HG03378 (cell line): ENCODE measurements around the gene TMSB4X.
"Not testable (repeated sequence)": the region's sequence is repeated elsewhere in the genome, so short reads cannot be mapped to it uniquely, and the experiment has no call there.

ENCODE experiments used
- ATAC-seq: cut with Tn5 transposase; IDR thresholded peaks from one replicate; pipeline ENCODE4 v1.9.1; 2021; ENCODE audit warnings: mild to moderate bottlenecking, moderate library complexity; ENCODE audit not compliant: unreplicated experiment

TMSB4X gene

GRCh38 chrX:12954981-12955380 is 19.9 kb upstream of the TMSB4X start:
- no peak for ATAC-seq

GRCh38 chrX:12955882-12956703 is 18.8 kb upstream of the TMSB4X start:
- ATAC-seq = peak; percentile 42

DNA sequence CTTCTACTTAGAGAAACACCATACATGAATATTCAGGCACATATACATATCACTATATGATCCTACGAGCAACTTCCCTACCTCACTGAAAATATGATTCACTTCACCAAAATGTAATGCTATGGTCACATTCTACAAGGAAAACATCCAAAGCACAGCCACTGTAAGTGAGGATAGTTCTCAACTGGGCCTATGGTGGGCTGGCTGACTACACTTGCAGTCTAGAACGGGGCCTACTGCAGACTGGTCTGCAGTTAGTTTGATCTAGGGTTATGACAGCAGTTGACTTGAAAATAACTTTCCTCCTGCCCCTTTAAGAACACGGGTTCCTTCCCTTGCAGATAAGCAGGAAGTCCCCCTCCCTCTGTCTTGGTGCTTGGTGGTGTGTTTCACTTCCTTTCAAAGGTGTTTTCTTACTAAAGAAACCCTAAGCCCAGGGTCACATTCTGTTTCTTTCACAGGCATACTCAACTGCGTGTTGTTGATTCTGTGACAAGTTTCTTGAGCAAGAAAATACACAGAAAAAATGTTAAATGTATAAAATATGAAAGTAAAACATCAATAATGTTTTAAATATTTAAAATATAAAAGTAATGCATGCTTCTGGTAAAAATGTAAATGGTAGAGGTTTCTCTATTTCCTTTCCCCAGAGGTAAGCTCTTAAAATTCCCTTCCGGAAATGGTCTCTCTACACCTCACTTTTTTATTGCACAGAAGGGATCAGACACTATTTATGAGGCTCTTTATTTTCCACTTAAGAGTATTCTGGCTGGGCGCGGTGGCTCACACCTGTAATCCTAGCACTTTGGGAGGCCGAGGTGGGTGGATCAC is 18.0 kb upstream of the TMSB4X start:
- peak; percentile 81 for ATAC-seq

DNA sequence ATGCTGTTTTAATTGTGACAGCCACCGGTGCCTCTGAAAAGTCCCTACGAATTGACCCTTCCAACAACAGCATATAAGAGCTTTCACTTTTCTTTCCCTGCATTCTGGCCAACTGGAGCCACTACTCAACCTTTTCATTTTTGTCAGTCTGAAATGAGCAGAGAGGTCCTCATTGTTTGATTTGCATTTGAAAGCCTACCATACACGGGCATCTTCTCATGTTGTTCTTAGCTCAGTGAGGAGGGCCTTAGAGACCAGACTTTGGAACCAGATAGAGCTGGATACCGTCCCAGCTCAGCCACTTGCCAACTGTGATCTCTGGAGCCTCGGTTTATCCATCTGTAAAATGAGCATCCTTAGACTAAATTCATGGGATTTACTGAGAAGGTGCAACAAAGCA is 16.9 kb upstream of the TMSB4X start:
- ATAC-seq = no peak

GRCh38 chrX:12958461-12958860 is 16.4 kb upstream of the TMSB4X start:
- no peak for ATAC-seq

DNA sequence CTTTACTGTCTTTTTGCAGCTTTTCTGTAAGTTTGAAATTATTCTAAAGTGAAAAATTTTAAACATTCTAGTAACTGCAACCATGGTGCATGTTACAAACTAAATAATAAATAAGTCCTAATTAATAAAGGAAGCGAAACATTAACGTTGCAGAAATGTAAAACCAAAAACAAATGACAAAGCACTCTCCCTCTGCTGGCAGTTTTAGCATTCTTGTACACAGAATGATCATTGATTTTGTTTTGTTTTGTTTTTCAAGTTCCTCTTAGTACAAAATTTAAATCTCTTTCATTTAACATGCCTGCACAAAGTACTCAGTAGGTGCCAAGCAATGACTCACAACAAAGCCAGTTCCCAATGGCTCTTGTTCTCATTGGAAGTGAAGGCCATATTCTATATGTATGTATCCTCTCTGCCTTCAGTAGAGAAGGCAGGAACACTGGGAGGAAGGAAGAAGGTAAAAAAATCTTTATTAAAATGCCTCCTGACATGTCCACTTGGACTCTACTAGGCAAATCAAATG is 13.7 kb upstream of the TMSB4X start:
- ATAC-seq = no peak

DNA sequence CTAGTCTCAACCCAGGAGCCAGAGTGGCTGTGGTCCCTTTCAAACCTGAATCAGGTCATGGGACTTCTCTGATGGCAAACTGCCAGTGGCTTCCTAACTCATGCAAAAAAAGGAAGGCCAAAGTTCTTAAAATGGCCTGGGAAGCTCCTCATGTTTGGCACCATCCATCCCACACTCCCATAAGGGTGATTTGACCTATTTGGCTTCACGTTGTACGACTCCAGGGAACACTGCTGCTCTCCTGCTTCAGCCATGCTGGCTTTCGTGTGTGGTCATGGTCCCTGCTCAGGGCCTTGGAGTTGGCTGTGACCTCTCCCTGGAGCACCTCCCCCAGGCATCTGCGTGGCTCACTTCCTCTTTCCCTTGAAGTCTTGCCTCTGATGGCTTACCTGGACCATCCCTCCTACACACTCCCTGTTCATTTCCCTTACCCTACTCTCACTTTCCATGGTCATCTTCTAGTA is 12.8 kb upstream of the TMSB4X start:
- peak; percentile 42 for ATAC-seq

DNA sequence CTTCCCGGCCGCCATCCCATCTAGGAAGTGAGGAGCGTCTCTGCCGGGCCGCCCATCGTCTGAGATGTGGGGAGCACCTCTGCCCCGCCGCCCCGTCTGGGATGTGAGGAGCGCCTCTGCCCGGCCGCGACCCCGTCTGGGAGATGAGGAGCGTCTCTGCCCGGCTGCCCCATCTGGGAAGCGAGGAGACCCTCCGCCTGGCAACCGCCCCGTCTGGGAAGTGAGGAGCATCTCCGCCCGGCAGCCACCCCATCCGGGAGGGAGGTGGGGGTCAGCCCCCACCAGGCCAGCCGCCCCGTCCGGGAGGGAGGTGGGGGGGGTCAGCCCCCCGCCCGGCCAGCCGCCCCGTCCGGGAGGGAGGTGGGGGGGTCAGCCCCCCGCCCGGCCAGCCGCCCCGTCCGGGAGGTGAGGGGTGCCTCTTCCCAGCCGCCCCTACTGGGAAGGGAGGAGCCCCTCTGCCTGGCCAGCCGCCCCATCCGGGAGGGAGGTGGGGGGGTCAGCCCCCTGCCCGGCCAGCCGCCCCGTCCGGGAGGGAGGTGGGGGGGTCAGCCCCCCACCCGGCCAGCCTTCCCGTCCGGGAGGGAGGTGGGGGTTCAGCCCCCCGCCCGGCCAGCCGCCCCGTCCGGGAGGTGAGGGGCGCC is 11.6 kb upstream of the TMSB4X start:
- not testable (repeated sequence) for ATAC-seq

GRCh38 chrX:12965131-12965940 is 9.6 kb upstream of the TMSB4X start:
- ATAC-seq = no peak

DNA sequence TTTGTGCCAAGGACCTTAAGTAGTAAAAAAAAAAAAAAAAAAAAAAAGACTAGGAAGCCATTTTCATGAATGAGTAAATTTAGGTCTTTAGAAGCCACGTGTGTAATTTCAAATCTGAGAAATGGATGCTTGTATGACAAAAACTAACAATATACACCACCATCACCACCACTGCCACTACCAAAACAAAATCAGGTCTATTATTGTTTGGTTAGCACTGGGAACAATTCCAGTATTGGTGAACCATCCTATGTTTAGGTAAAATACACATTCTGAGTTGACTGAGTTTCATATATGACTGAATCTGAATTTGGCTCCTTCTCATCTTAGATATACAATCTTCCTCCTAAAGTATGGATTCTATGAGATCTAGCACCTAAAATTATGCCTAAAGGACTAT is 8.8 kb upstream of the TMSB4X start:
- no peak for ATAC-seq

GRCh38 chrX:12967711-12968465 is 7.0 kb upstream of the TMSB4X start:
- no peak for ATAC-seq

DNA sequence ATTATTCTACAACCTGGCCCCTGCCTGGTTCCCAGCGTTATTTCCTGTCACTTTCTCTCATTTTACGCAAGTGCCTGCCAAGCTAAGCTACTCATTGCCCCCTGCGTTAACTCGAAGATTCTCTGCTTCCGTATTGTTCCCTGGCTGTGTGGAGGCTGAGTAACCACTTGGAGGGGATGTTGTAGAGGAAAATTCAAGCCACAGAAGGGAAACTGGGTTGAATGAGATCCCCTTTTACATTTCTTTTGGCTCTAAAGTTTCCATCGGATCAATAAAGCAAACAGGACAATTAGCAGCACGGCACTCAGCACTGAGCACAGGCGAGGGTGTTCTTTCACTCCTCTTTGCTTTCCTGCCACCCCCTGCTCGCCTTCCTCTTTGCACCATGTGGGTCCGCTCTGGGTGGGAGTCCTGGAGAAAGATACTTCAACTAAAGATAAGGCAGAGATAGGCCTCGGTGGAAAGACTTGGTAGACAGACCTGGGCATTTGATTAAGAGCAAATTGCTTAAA is 4.2 kb upstream of the TMSB4X start:
- ATAC-seq = no peak

- ATAC-seq = no peak
Measured at GRCh38 chrX:12971282-12972003, 3.5 kb upstream of the TMSB4X start.

DNA sequence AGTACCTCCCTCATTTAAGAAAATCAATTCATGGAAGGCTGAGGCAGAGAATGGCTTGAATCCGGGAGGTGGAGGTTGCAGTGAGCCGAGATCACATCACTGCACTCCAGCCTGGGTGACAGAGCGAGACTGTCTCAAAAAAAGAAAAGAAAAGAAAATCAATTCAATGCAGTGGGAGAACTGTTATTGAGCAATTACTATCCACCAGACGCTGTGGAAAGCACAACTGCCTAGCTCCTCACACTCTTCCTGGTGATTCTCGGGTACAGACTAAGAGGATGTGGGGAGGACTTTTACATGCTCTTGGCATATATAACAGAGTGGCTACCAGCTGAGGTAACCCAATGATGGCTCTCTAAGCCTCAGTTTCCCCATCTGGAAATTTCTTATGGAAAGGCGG is 2.7 kb upstream of the TMSB4X start:
- ATAC-seq = no peak

GRCh38 chrX:12972878-12973560 is 1.9 kb upstream of the TMSB4X start:
- no peak for ATAC-seq

DNA sequence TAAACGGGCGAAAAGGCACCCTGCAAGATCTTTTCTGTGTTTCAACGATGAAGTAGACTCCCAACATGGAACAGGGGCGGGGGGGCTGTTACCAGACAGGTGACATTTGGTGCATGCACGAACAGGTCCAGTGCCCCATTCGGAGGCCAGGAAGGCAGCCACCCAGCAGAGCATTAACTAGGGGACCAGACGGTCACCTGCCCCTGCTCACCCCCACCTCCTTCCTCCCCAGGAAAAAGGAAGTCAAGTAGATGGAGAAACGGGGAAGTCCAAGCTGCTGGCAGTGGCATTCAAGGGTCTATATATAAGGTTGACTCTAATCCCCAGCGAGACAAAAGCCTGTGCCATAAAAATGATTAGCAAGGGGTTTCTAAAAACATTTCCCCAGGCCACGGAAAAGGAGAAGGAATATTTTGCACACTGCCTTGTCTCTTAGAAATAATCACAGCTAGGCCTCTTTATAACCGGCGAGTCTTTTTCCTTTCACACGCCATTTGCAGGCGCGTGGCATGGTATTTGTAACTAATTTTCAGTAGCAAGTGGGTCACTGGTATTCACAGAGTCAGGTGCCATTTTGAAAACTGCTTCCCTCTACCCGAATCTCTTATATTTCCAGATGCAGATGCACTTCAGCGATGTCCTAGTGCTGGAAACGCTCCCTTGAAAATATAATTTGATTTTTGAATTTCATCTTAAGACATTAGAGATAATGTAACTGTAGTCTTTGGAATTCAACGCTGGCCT is 1.2 kb upstream of the TMSB4X start:
- no peak for ATAC-seq

DNA sequence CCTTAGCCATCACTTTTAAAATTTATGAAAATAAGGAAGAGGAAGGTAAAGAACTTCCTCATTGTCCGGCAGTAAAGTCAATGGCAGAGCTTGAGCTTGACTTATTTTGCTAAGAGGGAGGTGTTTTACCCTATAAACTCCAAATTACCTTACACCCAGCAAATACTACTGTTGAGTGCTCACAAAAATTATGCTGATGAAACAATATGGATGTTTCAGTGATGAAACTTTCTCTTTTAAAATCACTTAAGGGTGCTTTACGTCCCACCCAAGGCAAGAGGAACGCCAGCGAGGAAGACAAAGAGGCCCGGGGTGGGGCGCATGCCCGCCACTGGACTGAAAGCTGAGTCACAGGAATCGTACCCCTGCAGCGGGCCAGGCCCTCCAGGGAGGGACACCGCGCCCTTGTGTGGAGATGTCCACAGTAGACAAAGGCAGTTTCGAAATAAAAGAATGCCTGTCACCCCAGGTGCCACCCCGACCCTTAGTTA is 560 bp upstream of the TMSB4X start:
- no peak for ATAC-seq

GRCh38 chrX:12975670-12975965 is 708 bp downstream of the TMSB4X start:
- ATAC-seq = no peak
